K562 (cell line): ENCODE measurements around the gene SLC12A1. TPM values are rescaled to one million over a fixed set of nuclear protein-coding genes. Genes with fewer than 3 reads are reported as not detected.
A peak's percentile ranks its signal among the peaks of the same experiment; 100 is the strongest.

Experiments
- ATAC-seq: fragments of 200-7000 bp; cut with Tn5 transposase; 3 replicates; pipeline ENCODE4 v1.9.1; 2020; ENCODE audit warnings: moderate library complexity
- BruUV-seq: library from RNA; stranded (reverse); fragments of 400-500 nt; replicated peaks from 2 replicates; lab custom pipeline; 2021; lab: Mats Ljungman, UMichigan
- CTCF ChIA-PET: fragments of 300-600 bp; formaldehyde crosslinking; extraction: SDS; loops from one replicate; lab custom pipeline; 2021; ENCODE audit warnings: low intra/inter-chr PET ratio; lab: Yijun Ruan, JAX
- POLR2A ChIA-PET: fragments of 300-600, 350-650 bp; sonication (Branson Sonifier 250); formaldehyde crosslinking; extraction: SDS; loops from one replicate; lab custom pipeline; 2021; ENCODE audit warnings: antibody characterized with exemption, inconsistent platforms; lab: Yijun Ruan, JAX
- DNase-seq, 4 experiments: peaks; one replicate each; pipeline versions ENCODE4 v3.0.0 to v3.0.0-alpha.2; 2011 to 2018; ENCODE audit warnings: low spot score in 3 of 4, mixed read lengths in 3 of 4; ENCODE audit errors: extremely low read depth in 1 of 4
- FAIRE-seq: peaks from 2 replicates; lab custom pipeline; 2011; peaks lifted over from hg19 to GRCh38; lab: Jason Lieb, UNC
- H2AFZ ChIP-seq: 2 replicates; pipeline ENCODE4 v1.6.0; 2011; ENCODE audit warnings: low read depth, low read length, control low read depth, inconsistent platforms
- H3K27ac ChIP-seq: fragments of 200-600 bp; 3 replicates; pipeline ENCODE4 v1.8.0; 2011; ENCODE audit warnings: low read depth, mild to moderate bottlenecking, control low read depth, inconsistent platforms, low read length, moderate library complexity, mixed read lengths; ENCODE audit errors: extremely low read depth
- H3K27me3 ChIP-seq, 2 experiments: fragments of 300-600 bp in 1 of 2; 2 replicates in 1 of 2; 3 replicates in 1 of 2; pipeline versions ENCODE4 v1.6.0 to v1.8.0; 2011; ENCODE audit warnings: inconsistent platforms in 2 of 2, low read length in 2 of 2, mild to moderate bottlenecking in 1 of 2, mixed read lengths in 1 of 2, moderate library complexity in 1 of 2; ENCODE audit not compliant: control insufficient read depth in 2 of 2, insufficient read depth in 2 of 2
- H3K36me3 ChIP-seq: fragments of 300-600 bp; 3 replicates; pipeline ENCODE4 v1.8.0; 2011; ENCODE audit warnings: mild to moderate bottlenecking, low read length, inconsistent platforms; ENCODE audit not compliant: control insufficient read depth, insufficient read depth
- H3K4me1 ChIP-seq, 2 experiments: fragments of 200-600 bp in 1 of 2; replicated peaks in 1 of 2; 2 replicates in 1 of 2; 3 replicates in 1 of 2; pipeline versions ENCODE4 v1.5.1 to v1.8.0; 2011; ENCODE audit warnings: inconsistent platforms in 2 of 2, low read length in 2 of 2, mild to moderate bottlenecking in 1 of 2, mixed read lengths in 1 of 2, moderate library complexity in 1 of 2; ENCODE audit not compliant: control insufficient read depth in 2 of 2, insufficient read depth in 2 of 2
- H3K4me2 ChIP-seq: 2 replicates; pipeline ENCODE4 v1.6.1; 2011; ENCODE audit warnings: low read length, control low read depth, inconsistent platforms, mixed read lengths; ENCODE audit not compliant: insufficient read depth
- H3K4me3 ChIP-seq: fragments of 200-600 bp; sonication (generic), shearing (Covaris generic); 2 replicates; pipeline ENCODE4 v1.5.1; 2016; ENCODE audit warnings: control low read depth, inconsistent platforms
- H3K79me2 ChIP-seq: fragments of 200-600 bp; 3 replicates; pipeline ENCODE4 v1.8.0; 2011; ENCODE audit warnings: low read length, inconsistent platforms; ENCODE audit not compliant: control insufficient read depth, insufficient read depth
- H3K9ac ChIP-seq, 2 experiments: 2 replicates each; pipeline versions ENCODE4 v1.6.0 to v1.6.1; 2011; ENCODE audit warnings: low read depth in 2 of 2, low read length in 2 of 2, control low read depth in 1 of 2, inconsistent platforms in 1 of 2, mild to moderate bottlenecking in 1 of 2, mixed read lengths in 1 of 2; ENCODE audit not compliant: insufficient read depth in 1 of 2
- H3K9me1 ChIP-seq: one replicate; pipeline ENCODE4 v1.6.0; 2011; ENCODE audit warnings: inconsistent platforms, mild to moderate bottlenecking, low read length, moderate library complexity; ENCODE audit not compliant: control insufficient read depth, insufficient read depth
- H3K9me3 ChIP-seq: replicated peaks from 2 replicates; pipeline ENCODE4 v1.5.1; 2011; ENCODE audit warnings: low read depth, low read length, inconsistent platforms; ENCODE audit not compliant: control insufficient read depth, insufficient read depth
- H4K20me1 ChIP-seq: replicated peaks from 2 replicates; pipeline ENCODE4 v1.6.1; 2011; ENCODE audit warnings: low read length, inconsistent platforms, mixed read lengths; ENCODE audit not compliant: control insufficient read depth, insufficient read depth
- CEBPG ChIP-seq, 3 experiments: fragments of 200-800 bp in 1 of 3; sonication (Bioruptor generic) in 1 of 3; sonication (generic) in 1 of 3; formaldehyde crosslinking in 1 of 3; IDR thresholded peaks in 2 of 3; conservative IDR thresholded peaks in 1 of 3; 2 replicates each; pipeline versions ENCODE4 v1.6.1 to v1.8.0; 2016 to 2022; ENCODE audit warnings: missing compliant biosample characterization in 2 of 3, missing genetic modification characterization in 2 of 3, mild to moderate bottlenecking in 1 of 3, missing genetic modification reagents in 1 of 3
- DACH1 ChIP-seq: fragments of 450-650 bp; IDR thresholded peaks from 2 replicates; pipeline ENCODE4 v1.6.1; 2018; ENCODE audit not compliant: partially characterized antibody
- DIDO1 ChIP-seq: fragments of 450-650 bp; IDR thresholded peaks from 2 replicates; pipeline ENCODE4 v1.6.1; 2016; ENCODE audit warnings: low read depth, missing biosample characterization, missing genetic modification characterization
- ELF1 ChIP-seq: fragments of 200-800 bp; sonication (Bioruptor generic); IDR thresholded peaks from 2 replicates; pipeline ENCODE4 v1.6.1; 2016; ENCODE audit warnings: missing genetic modification characterization, missing compliant biosample characterization
- ETV5 ChIP-seq: sonication (generic); formaldehyde crosslinking; IDR thresholded peaks from 2 replicates; pipeline ENCODE4 v1.4.0; 2020; ENCODE audit warnings: low read depth, mild to moderate bottlenecking, missing genetic modification reagents
- FOXM1 ChIP-seq, 2 experiments: fragments of 450-650 bp in 1 of 2; sonication (generic) in 1 of 2; formaldehyde crosslinking in 1 of 2; IDR thresholded peaks; 2 replicates each; pipeline versions ENCODE4 v1.6.1 to v1.9.0; 2017 to 2022; ENCODE audit warnings: low read depth in 2 of 2, mild to moderate bottlenecking in 2 of 2, missing genetic modification reagents in 1 of 2, moderate library complexity in 1 of 2
- KAT7 ChIP-seq: sonication (generic); formaldehyde crosslinking; IDR thresholded peaks from 2 replicates; pipeline ENCODE4 v1.8.0; 2022; ENCODE audit warnings: missing genetic modification reagents, mild to moderate bottlenecking, borderline replicate concordance
- MTA2 ChIP-seq: fragments of 450-650 bp; IDR thresholded peaks from 2 replicates; pipeline ENCODE4 v1.6.1; 2016; ENCODE audit warnings: low read depth
- NCOA4 ChIP-seq: fragments of 450-650 bp; IDR thresholded peaks from 2 replicates; pipeline ENCODE4 v1.6.1; 2018; ENCODE audit warnings: mild to moderate bottlenecking; ENCODE audit not compliant: partially characterized antibody
- PHTF2 ChIP-seq: fragments of 250-450 bp; sonication (Bioruptor Pico); IDR thresholded peaks from 2 replicates; pipeline ENCODE4 v1.5.0; 2021; ENCODE audit warnings: mild to moderate bottlenecking
- POLR2G ChIP-seq: fragments of 200-400 bp; formaldehyde crosslinking; IDR thresholded peaks from 2 replicates; pipeline ENCODE4 v1.6.1; 2017; ENCODE audit warnings: low read depth, mild to moderate bottlenecking, antibody characterized with exemption, low read length, moderate library complexity
- RNF2 ChIP-seq: sonication (generic); IDR thresholded peaks from 2 replicates; pipeline ENCODE4 v1.6.1; 2016
- ZNF384 ChIP-seq: IDR thresholded peaks from 2 replicates; pipeline ENCODE4 v1.6.1; 2012; ENCODE audit warnings: low read depth, low read length, improper control_type of control experiment
- WGBS: fragments of 100-300 bp; shearing (Covaris generic); methylation state at CpG from one replicate; pipeline ENCODE4 v1.1.6; 2016; ENCODE audit warnings: low coverage, mixed read lengths; ENCODE audit not compliant: insufficient coverage; ENCODE audit errors: missing lambda C conversion rate; 5-methylcytosine and 5-hydroxymethylcytosine counted together
- in situ Hi-C: fragments of 300-500 bp; cut with MboI; formaldehyde crosslinking; loops from 4 replicates; pipeline ENCODE4 v1.15.0; 2018; ENCODE audit warnings: inconsistent platforms, mixed read lengths
- intact Hi-C: fragments of 100-400 bp; cut with micrococcal nuclease; formaldehyde crosslinking; loops from 2 replicates; pipeline ENCODE4 v1.14.2; 2022
- polyA plus RNA-seq, 8 experiments: library from polyadenylated mRNA; depleted of rRNA in 4 of 8; stranded (reverse) in 5 of 8; unstranded in 3 of 8; fragments of >200 nt; fragmentation: Nextera tagmentation in 2 of 8; fragmentation: Illumina TruSeq in 1 of 8; extraction: Ambion mirVana in 2 of 8; extraction: Trizol in 1 of 8; gene quantifications; 2 replicates each; pipeline versions ENCODE4 v1.2.1 to v1.2.3, GENCODE V29; 2011 to 2014; ENCODE audit warnings: inconsistent platforms in 1 of 8, missing spikeins in 1 of 8
- total RNA-seq, 7 experiments: library from RNA; depleted of rRNA in 6 of 7; stranded (reverse); fragments of >200 nt in 6 of 7; fragmentation: Illumina TruSeq in 2 of 7; extraction: Trizol in 2 of 7; gene quantifications; 2 replicates each; pipeline versions ENCODE4 v1.2.1 to v1.2.3, GENCODE V29; 2011 to 2021; ENCODE audit warnings: low replicate concordance in 1 of 7
- TF ChIP-seq, protein P1 (sequence below): fragments of 200-800 bp; sonication (Bioruptor generic); IDR thresholded peaks from 2 replicates; pipeline ENCODE4 v1.6.1; 2017; ENCODE audit warnings: missing genetic modification characterization, missing compliant biosample characterization

The SLC12A1 gene
- total and polyA plus RNA-seq, 9 of the 15 experiments (the other 6 are each of a cell fraction or from before 2014, with no cell fraction given) = not detected

DNA sequence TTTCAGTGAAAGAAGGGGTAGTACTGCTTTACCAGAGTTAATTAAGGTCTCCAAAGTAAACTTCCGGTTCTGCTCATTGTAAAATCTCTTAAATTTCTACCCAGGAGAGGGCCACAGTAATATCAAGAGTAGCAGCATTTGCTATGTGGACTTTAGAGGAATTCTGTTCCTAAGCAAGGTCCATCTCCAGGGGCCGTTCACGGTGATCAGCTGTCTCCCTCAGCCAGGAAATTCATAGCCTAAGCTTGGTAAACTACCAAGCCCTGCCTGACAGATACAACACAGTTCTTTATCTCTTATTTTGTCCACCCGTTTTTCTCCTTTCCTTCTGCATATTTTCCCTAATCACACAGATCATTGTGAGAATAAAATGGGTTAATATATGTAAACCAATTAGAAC, 127.4 kb downstream of the SLC12A1 start:
- Histone ChIP-seq H3K9me3 (no peaks in the 10 kb centered on the region), H3K4me2 (peak overlapping the region; percentile 80), H2AFZ (no peak overlapping the region), H3K9me1 (no peaks in the 10 kb centered on the region), H3K27me3 (no peaks in the 10 kb centered on the region), H3K36me3 (peaks cover 57% of the 10 kb centered on the region), H3K4me1 (peaks cover 0 to 12% of the 10 kb centered on the region in 2 experiments; a peak in 3 of 5 replicates), H3K79me2 (peaks cover 83% of the 10 kb centered on the region), H3K4me3 (peak overlapping the region; percentile 88), H3K27ac (peak overlapping the region; percentile 47), H3K9ac (peak overlapping the region; percentile 72 to 85; a peak in 3 of 4 replicates), H4K20me1 (no peaks in the 10 kb centered on the region)
- no peak for ATAC-seq
- 4% methylated on average over 4 of the region's 4 CpGs for WGBS
- no TSS peak for BruUV-seq
- in situ Hi-C loops = no loop called here
- intact Hi-C loops = no loop called here
- DNase-seq = peak in 1 of 4 experiments; percentile 30
- no peak for FAIRE-seq
- TF ChIP-seq CEBPG (CRISPR knock-in tag; IDR thresholded peaks at IDR 0.05) = no peak
- TF ChIP-seq CEBPG (tag; conservative IDR thresholded peaks at IDR 0.05 in 1 of 2, IDR thresholded peaks at IDR 0.05 in 1 of 2) = no peak
- no peak for TF ChIP-seq DIDO1
- no peak for TF ChIP-seq ETV5 (CRISPR knock-in tag)
- no peak for TF ChIP-seq MTA2
- TF ChIP-seq RNF2 = no peak
- TF ChIP-seq DACH1 = peak; percentile 45
- TF ChIP-seq, protein P1, sequence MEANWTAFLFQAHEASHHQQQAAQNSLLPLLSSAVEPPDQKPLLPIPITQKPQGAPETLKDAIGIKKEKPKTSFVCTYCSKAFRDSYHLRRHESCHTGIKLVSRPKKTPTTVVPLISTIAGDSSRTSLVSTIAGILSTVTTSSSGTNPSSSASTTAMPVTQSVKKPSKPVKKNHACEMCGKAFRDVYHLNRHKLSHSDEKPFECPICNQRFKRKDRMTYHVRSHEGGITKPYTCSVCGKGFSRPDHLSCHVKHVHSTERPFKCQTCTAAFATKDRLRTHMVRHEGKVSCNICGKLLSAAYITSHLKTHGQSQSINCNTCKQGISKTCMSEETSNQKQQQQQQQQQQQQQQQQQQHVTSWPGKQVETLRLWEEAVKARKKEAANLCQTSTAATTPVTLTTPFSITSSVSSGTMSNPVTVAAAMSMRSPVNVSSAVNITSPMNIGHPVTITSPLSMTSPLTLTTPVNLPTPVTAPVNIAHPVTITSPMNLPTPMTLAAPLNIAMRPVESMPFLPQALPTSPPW (CRISPR knock-in tag) = no peak
- TF ChIP-seq ZNF384 = no peak
- no peak for TF ChIP-seq FOXM1 (IDR thresholded peaks at IDR 0.05; ENCODE audit: low read depth)
- TF ChIP-seq FOXM1 (CRISPR knock-in tag; IDR thresholded peaks at IDR 0.05; ENCODE audit: low read depth) = no peak
- 0 out of 2 replicates have a peak, but pooled peaks have one; percentile 15 for TF ChIP-seq POLR2G
- no peak for TF ChIP-seq PHTF2 (CRISPR knock-in tag)
- TF ChIP-seq ELF1 (tag) = 0 out of 2 replicates have a peak, but pooled peaks have one; percentile 22
- TF ChIP-seq NCOA4 = no peak
- TF ChIP-seq KAT7 (CRISPR knock-in tag) = no peak
- CTCF ChIA-PET = no interaction called here
- POLR2A ChIA-PET = interaction anchor here (1.1 kb wide), 1 partner anchor 545 kb away, joined by 3 read pairs; the partner anchor contains the start of gene EID1
